PC-3 (cell line): Measurements from ENCODE around the gene APBA2. TPM values are rescaled to one million over a fixed set of nuclear protein-coding genes. Genes with fewer than 3 reads are reported as not detected.

ENCODE experiments used
- ATAC-seq: fragments of 200-7000 bp; cut with Tn5 transposase; 2 replicates; pipeline ENCODE4 v1.9.1; 2020; ENCODE audit warnings: mild to moderate bottlenecking, moderate library complexity
- BruUV-seq: library from RNA; stranded (reverse); fragments of 400-500 nt; replicated peaks from 2 replicates; lab custom pipeline; 2021; lab: Mats Ljungman, UMichigan
- CTCF ChIA-PET: fragments of 300-600 bp; sonication (Branson Sonifier 250); formaldehyde crosslinking; loops from one replicate; lab custom pipeline; 2022; ENCODE audit warnings: antibody characterized with exemption; lab: Charles Lee
- POLR2A ChIA-PET: fragments of 300-600 bp; sonication (Branson Sonifier 250); formaldehyde crosslinking; loops from one replicate; lab custom pipeline; 2022; ENCODE audit warnings: antibody characterized with exemption; ENCODE audit not compliant: unreplicated experiment; lab: Charles Lee
- DNase-seq: peaks from one replicate; pipeline ENCODE4 v3.0.0-alpha.2; 2015
- H2AFZ ChIP-seq: fragments of 300-600 bp; sonication (generic); 2 replicates; pipeline ENCODE4 v1.6.0; 2016; ENCODE audit warnings: antibody characterized with exemption, low read length
- H3F3A ChIP-seq: fragments of 300-600 bp; sonication (generic); one replicate; pipeline ENCODE4 v1.6.0; 2017; ENCODE audit warnings: antibody characterized with exemption, low read length, control low read depth, mild to moderate bottlenecking; ENCODE audit not compliant: unreplicated experiment
- H3K27ac ChIP-seq: fragments of 300-600 bp; sonication (generic); 2 replicates; pipeline ENCODE4 v1.5.1; 2016; ENCODE audit warnings: mild to moderate bottlenecking, low read length
- H3K27me3 ChIP-seq: fragments of 300-600 bp; sonication (generic); 2 replicates; pipeline ENCODE4 v1.6.1; 2016; ENCODE audit warnings: low read length, mixed read lengths
- H3K36me3 ChIP-seq: fragments of 300-600 bp; sonication (generic); 2 replicates; pipeline ENCODE4 v1.6.1; 2016; ENCODE audit warnings: low read depth, mixed run types, low read length, mixed read lengths
- H3K4me1 ChIP-seq: fragments of 300-600 bp; sonication (generic); 2 replicates; pipeline ENCODE4 v1.5.1; 2016; ENCODE audit warnings: low read length; ENCODE audit not compliant: insufficient read depth
- H3K4me2 ChIP-seq: fragments of 300-600 bp; sonication (generic); 2 replicates; pipeline ENCODE4 v1.6.0; 2016; ENCODE audit warnings: low read length
- H3K4me3 ChIP-seq: fragments of 300-600 bp; sonication (generic); 2 replicates; pipeline ENCODE4 v1.5.1; 2016; ENCODE audit warnings: mild to moderate bottlenecking, low read length, mixed read lengths
- H3K79me2 ChIP-seq: fragments of 300-600 bp; sonication (generic); 2 replicates; pipeline ENCODE4 v1.6.1; 2017; ENCODE audit warnings: low read length, mixed read lengths
- H3K9ac ChIP-seq: fragments of 300-600 bp; sonication (generic); 2 replicates; pipeline ENCODE4 v1.6.0; 2016; ENCODE audit warnings: mild to moderate bottlenecking, low read length
- H3K9me2 ChIP-seq: fragments of 300-600 bp; sonication (generic); replicated peaks from 2 replicates; pipeline ENCODE4 v1.6.1; 2016; ENCODE audit warnings: mixed run types, low read length, mixed read lengths
- H3K9me3 ChIP-seq: fragments of 300-600 bp; sonication (generic); 2 replicates; pipeline ENCODE4 v1.6.1; 2016; ENCODE audit warnings: low read length, mixed read lengths
- H4K20me1 ChIP-seq: fragments of 300-600 bp; sonication (generic); 2 replicates; pipeline ENCODE4 v1.6.1; 2016; ENCODE audit warnings: low read length, mixed read lengths
- CTCF ChIP-seq: fragments of 300-600 bp; sonication (generic); conservative IDR thresholded peaks from 2 replicates; pipeline ENCODE4 v1.5.1; 2017; ENCODE audit warnings: antibody characterized with exemption, low read depth, mild to moderate bottlenecking, low read length
- EZH2 ChIP-seq: fragments of 300-600 bp; sonication (generic); IDR thresholded peaks from one replicate; pipeline ENCODE4 v1.6.1; 2017; ENCODE audit warnings: antibody characterized with exemption, mild to moderate bottlenecking, low read length; ENCODE audit not compliant: unreplicated experiment
- EZH2phosphoT487 ChIP-seq: fragments of 300-600 bp; sonication (generic); IDR thresholded peaks from 2 replicates; pipeline ENCODE4 v1.6.1; 2018; ENCODE audit warnings: mild to moderate bottlenecking, antibody characterized with exemption, low read length, borderline replicate concordance
- intact Hi-C: fragments of 100-400 bp; cut with micrococcal nuclease; formaldehyde crosslinking; loops from 2 replicates; pipeline ENCODE4 v1.9.0; 2023
- total RNA-seq: library from RNA; depleted of rRNA; stranded (reverse); fragments of >200 nt; gene quantifications from 2 replicates; pipeline ENCODE4 v1.2.3, GENCODE V29; 2014

The APBA2 gene
- total RNA-seq, 1 experiment from 2014 or later: 61.7 TPM

- Histone ChIP-seq H3K9me3 (no peaks in the 10 kb centered on the region), H3K27ac (no peak overlapping the region), H3K4me2 (no peak overlapping the region), H3K36me3 (no peaks in the 10 kb centered on the region), H3F3A (no peaks in the 10 kb centered on the region), H3K9ac (no peak overlapping the region), H3K4me1 (peaks cover 6% of the 10 kb centered on the region), H3K4me3 (no peak overlapping the region), H3K79me2 (no peaks in the 10 kb centered on the region), H2AFZ (no peak overlapping the region), H4K20me1 (no peaks in the 10 kb centered on the region), H3K9me2 (no peaks in the 10 kb centered on the region), H3K27me3 (no peaks in the 10 kb centered on the region)
- TF ChIP-seq EZH2phosphoT487: no peak
- 0 out of 2 replicates have a peak, but pooled peaks have one; percentile 31 for TF ChIP-seq CTCF
- TF ChIP-seq EZH2: no peak
- ATAC-seq: peak; percentile 55
- POLR2A ChIA-PET: interaction anchor here (0.7 kb wide), 1 partner anchor 12 kb away, joined by 3 read pairs; no protein-coding TSS in a partner anchor
- no TSS peak for BruUV-seq
- CTCF ChIA-PET: no interaction called here
- intact Hi-C loops: loop anchor here (1.0 to 5.0 kb wide), 2 partner anchors 94 to 206 kb away; no protein-coding TSS in a partner anchor
- peak; percentile 26 for DNase-seq
Measured at GRCh38 chr15:28881170-28881569, 4.6 kb upstream of the APBA2 start.

GRCh38 chr15:28881600-28881999 is 4.2 kb upstream of the APBA2 start:
- no peaks in the 10 kb centered on the region for H3F3A ChIP-seq
- ATAC-seq (no peak), DNase-seq (no peak)
- H3K4me2 ChIP-seq: no peak overlapping the region
- no peak overlapping the region for H3K27ac ChIP-seq
- peaks cover 6% of the 10 kb centered on the region for H3K4me1 ChIP-seq
- POLR2A ChIA-PET: no interaction called here
- peaks cover 2% of the 10 kb centered on the region for H3K79me2 ChIP-seq
- no peak overlapping the region for H2AFZ ChIP-seq
- no peaks in the 10 kb centered on the region for H3K27me3 ChIP-seq
- H3K4me3 ChIP-seq: no peak overlapping the region
- TF ChIP-seq EZH2phosphoT487: no peak
- no peak for TF ChIP-seq EZH2
- TF ChIP-seq CTCF: no peak; the same call in 1 of the 2 replicates
- intact Hi-C loops: loop anchor here (1.0 to 5.0 kb wide), 2 partner anchors 94 to 206 kb away; no protein-coding TSS in a partner anchor
- BruUV-seq: no TSS peak
- no peaks in the 10 kb centered on the region for H3K9me3 ChIP-seq
- CTCF ChIA-PET: no interaction called here
- H3K36me3 ChIP-seq: no peaks in the 10 kb centered on the region
- H4K20me1 ChIP-seq: no peaks in the 10 kb centered on the region
- H3K9ac ChIP-seq: no peak overlapping the region
- H3K9me2 ChIP-seq: no peaks in the 10 kb centered on the region

GRCh38 chr15:28884151-28884940 is 1.4 kb upstream of the APBA2 start:
- H3K4me3 ChIP-seq: no peak overlapping the region
- no peaks in the 10 kb centered on the region for H3F3A ChIP-seq
- CTCF ChIA-PET: interaction anchor here (0.6 kb wide), 1 partner anchor 15 kb away, joined by 6 read pairs; no protein-coding TSS in a partner anchor
- no peaks in the 10 kb centered on the region for H4K20me1 ChIP-seq
- POLR2A ChIA-PET: no interaction called here
- peaks cover 24% of the 10 kb centered on the region for H3K4me1 ChIP-seq
- H3K9me2 ChIP-seq: no peaks in the 10 kb centered on the region
- peaks cover 29% of the 10 kb centered on the region for H3K79me2 ChIP-seq
- BruUV-seq: no TSS peak
- DNase-seq (no peak), ATAC-seq (no peak)
- H3K36me3 ChIP-seq: no peaks in the 10 kb centered on the region
- intact Hi-C loops: loop anchor here (5.0 kb wide), 1 partner anchor 203 kb away; no protein-coding TSS in a partner anchor
- H3K9me3 ChIP-seq: no peaks in the 10 kb centered on the region
- no peak overlapping the region for H3K9ac ChIP-seq
- no peak overlapping the region for H2AFZ ChIP-seq
- no peak overlapping the region for H3K27ac ChIP-seq
- H3K27me3 ChIP-seq: no peaks in the 10 kb centered on the region
- TF ChIP-seq EZH2: no peak
- TF ChIP-seq EZH2phosphoT487: no peak
- TF ChIP-seq CTCF: no peak
- H3K4me2 ChIP-seq: no peak overlapping the region
